AG04450 (cell line): ENCODE results near the gene AQP6. TPM values are rescaled to one million over a fixed set of nuclear protein-coding genes. Genes with fewer than 3 reads are reported as not detected.

ENCODE experiments used
- CTCF ChIA-PET: fragments of 300-600, 350-600 bp; formaldehyde crosslinking; extraction: SDS; loops from one replicate; lab custom pipeline; 2022; ENCODE audit warnings: antibody characterized with exemption, inconsistent platforms; lab: Charles Lee
- POLR2A ChIA-PET: fragments of 350-600 bp; formaldehyde crosslinking; extraction: SDS; loops from one replicate; lab custom pipeline; 2021; ENCODE audit warnings: antibody characterized with exemption, inconsistent platforms; lab: Yijun Ruan, JAX
- DNase-seq: peaks from one replicate; pipeline ENCODE4 v3.0.0-alpha.2; 2011; ENCODE audit warnings: low read depth, low spot score
- H3K27ac ChIP-seq: one replicate; pipeline ENCODE4 v1.5.1; 2012; ENCODE audit warnings: low read depth, low read length, control low read depth
- H3K27me3 ChIP-seq: one replicate; pipeline ENCODE4 v1.6.0; 2012; ENCODE audit warnings: low read length; ENCODE audit not compliant: control insufficient read depth, insufficient read depth
- H3K4me3 ChIP-seq: 2 replicates; pipeline ENCODE4 v1.5.1; 2011; ENCODE audit warnings: mild to moderate bottlenecking, low read depth, low read length, control low read depth
- H3K9me3 ChIP-seq: 2 replicates; pipeline ENCODE4 v1.5.1; 2012; ENCODE audit warnings: low read length; ENCODE audit not compliant: control insufficient read depth, insufficient read depth
- CTCF ChIP-seq: IDR thresholded peaks from 2 replicates; pipeline ENCODE4 v1.5.1; 2011; ENCODE audit warnings: low read depth, low read length, control low read depth, inconsistent platforms
- polyA plus RNA-seq: library from polyadenylated mRNA; depleted of rRNA; stranded (reverse); fragments of >200 nt; gene quantifications from 2 replicates; pipeline ENCODE4 v1.2.3, GENCODE V29; 2011; rRNA removed

Gene AQP6
- polyA plus RNA-seq, 1 experiment: not detected

DNA sequence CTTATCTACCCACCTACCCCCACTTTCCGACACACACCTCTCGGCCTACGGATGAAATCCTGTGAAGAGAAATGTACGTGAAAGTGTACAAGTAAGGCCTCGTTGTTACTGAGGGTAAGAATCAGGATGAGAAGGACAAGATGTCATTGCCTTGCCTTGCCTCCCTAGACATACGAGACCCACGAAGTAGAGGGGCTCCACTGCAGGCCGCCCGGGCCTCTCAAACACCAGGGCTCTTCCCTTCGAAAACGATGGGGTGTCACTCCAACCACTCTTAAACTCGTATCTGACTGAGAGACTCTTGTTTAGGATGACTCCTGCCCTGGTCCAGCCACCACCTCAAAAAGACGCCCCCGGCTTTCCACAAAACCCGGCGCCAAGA, 52.0 kb downstream of the AQP6 start:
- Histone ChIP-seq H3K27ac (no peak overlapping the region), H3K27me3 (no peaks in the 10 kb centered on the region), H3K9me3 (no peaks in the 10 kb centered on the region), H3K4me3 (peak overlapping the region; percentile 90)
- ChIA-PET POLR2A (interaction anchor here (0.6 to 1.3 kb wide), 2 partner anchors 8 to 14 kb away, joined by 3 to 4 read pairs; no protein-coding TSS in a partner anchor), CTCF (interaction anchor here (0.7 to 1.3 kb wide), 5 partner anchors 14 to 93 kb away, joined by 3 to 6 read pairs (median 4); no protein-coding TSS in a partner anchor)
- DNase-seq: no peak
- TF ChIP-seq CTCF: no peak

DNA sequence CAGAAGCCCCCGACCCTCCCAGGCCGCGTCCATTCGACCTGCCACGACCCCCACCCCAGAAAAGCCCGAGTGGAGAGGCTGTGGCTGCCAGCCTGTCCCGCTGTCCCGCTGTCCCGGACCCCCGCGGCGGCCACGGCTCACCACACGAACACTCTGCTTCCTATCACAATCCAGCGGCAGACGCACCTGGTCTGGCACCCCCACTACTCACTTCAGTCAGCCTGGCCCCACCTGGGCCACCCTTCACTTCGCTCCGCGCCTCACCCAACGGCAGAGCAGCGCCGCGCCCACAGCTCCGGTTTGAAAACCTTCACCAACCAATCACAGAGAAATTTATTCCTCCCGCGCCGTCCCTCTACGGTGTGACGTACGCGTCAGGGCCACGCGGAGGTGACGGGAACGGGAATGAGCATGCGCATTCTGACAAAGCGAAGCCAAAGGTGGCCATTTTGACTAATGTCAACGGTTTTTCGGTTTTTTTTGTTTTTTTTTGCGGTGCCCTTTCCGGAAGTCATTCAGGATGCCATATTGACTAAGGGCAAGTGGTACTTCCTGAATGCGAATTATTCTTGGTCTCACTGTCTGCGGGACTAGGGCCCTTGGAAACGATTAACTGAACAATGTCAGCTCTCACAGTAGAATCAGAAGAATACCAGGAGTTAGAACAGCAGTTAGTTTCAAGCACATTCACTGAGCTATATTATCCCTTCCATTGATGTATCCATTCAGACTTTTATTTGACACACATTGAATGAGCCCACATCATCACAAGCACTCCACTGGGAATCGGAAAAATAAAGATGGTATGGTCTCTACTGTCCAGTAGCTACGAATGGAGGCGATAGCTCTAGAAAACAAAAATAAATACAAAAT, 52.7 kb downstream of the AQP6 start, which contains the start of gene RACGAP1:
RACGAP1 (minus strand) TSS at position 308 of the 873 bp plus-strand sequence. CDS start 8,779 bp downstream, outside the sequence.
- Histone ChIP-seq H3K27ac (peak within 1 kb of the TSS; percentile 25), H3K4me3 (peak within 1 kb of the TSS; percentile 90), H3K27me3 (no peaks in the 10 kb centered on the region), H3K9me3 (no peaks in the 10 kb centered on the region)
- TF ChIP-seq CTCF: no peak
- ChIA-PET POLR2A (interaction anchor here (0.6 to 1.3 kb wide), 3 partner anchors 9 to 58 kb away, joined by 3 to 4 read pairs (median 4); no protein-coding TSS in a partner anchor), CTCF (interaction anchor here (0.6 to 2.1 kb wide), 9 partner anchors 13 to 94 kb away, joined by 3 to 22 read pairs (median 4); no protein-coding TSS in a partner anchor)
- DNase-seq: peak; percentile 95

- Histone ChIP-seq H3K27ac (no peak overlapping the region), H3K9me3 (no peaks in the 10 kb centered on the region), H3K4me3 (no peak overlapping the region), H3K27me3 (no peaks in the 10 kb centered on the region)
- TF ChIP-seq CTCF: no peak
- CTCF ChIA-PET: interaction anchor here (2.1 kb wide), 1 partner anchor 12 kb away, joined by 22 read pairs; no protein-coding TSS in a partner anchor
- POLR2A ChIA-PET: no interaction called here
- DNase-seq: no peak
Measured at GRCh38 chr12:50026691-50027090, 53.9 kb downstream of the AQP6 start.

Other genes with a start within 250 kb of the AQP6 start
- 711 and 906 TPM in 2 replicates for gene TMBIM6, start 231.4 kb upstream of the AQP6 start, polyA plus RNA-seq
- gene NCKAP5L, start 144.5 kb upstream of the AQP6 start, polyA plus RNA-seq: 5.6 and 7.3 TPM in 2 replicates
- gene BCDIN3D, start 129.8 kb upstream of the AQP6 start, polyA plus RNA-seq: 3.7 and 3.8 TPM in 2 replicates
- gene FAIM2, start 69.0 kb upstream of the AQP6 start, polyA plus RNA-seq: 5.9 and 9.1 TPM in 2 replicates
- gene AQP2, start 22.2 kb upstream of the AQP6 start, polyA plus RNA-seq: not detected in 2 replicates
- gene AQP5, start 11.1 kb upstream of the AQP6 start, polyA plus RNA-seq: not detected in 2 replicates
- gene RACGAP1, start 52.5 kb downstream of the AQP6 start, polyA plus RNA-seq: 25.6 and 26.2 TPM in 2 replicates
- gene ASIC1, start 84.6 kb downstream of the AQP6 start, polyA plus RNA-seq: 9.9 and 10.2 TPM in 2 replicates
- 57.2 and 65.1 TPM in 2 replicates for gene SMARCD1, start 112.4 kb downstream of the AQP6 start, polyA plus RNA-seq
- 0.04 and 0.05 TPM in 2 replicates for gene GPD1, start 131.1 kb downstream of the AQP6 start, polyA plus RNA-seq
- 77.0 and 90.6 TPM in 2 replicates for gene COX14, start 139.3 kb downstream of the AQP6 start, polyA plus RNA-seq
- gene CERS5, start 194.4 kb downstream of the AQP6 start, polyA plus RNA-seq: 76.1 and 83.3 TPM in 2 replicates